A549 (cell line): ENCODE data around the gene GNLY. TPM values are rescaled to one million over a fixed set of nuclear protein-coding genes. Genes with fewer than 3 reads are reported as not detected.

ENCODE experiments used
- ATAC-seq, 2 experiments: fragments of 200-7000 bp in 1 of 2; fragments of >200 bp in 1 of 2; cut with Nextera tagmentation in 1 of 2; cut with Tn5 transposase in 1 of 2; 3 replicates each; pipeline versions ENCODE4 v1.8.0 to v1.9.1; 2018 to 2020; ENCODE audit warnings: mild to moderate bottlenecking in 1 of 2, moderate library complexity in 1 of 2
- CTCF ChIA-PET: fragments of 300-600 bp; sonication (Branson Sonifier 250); formaldehyde crosslinking; extraction: SDS; loops from one replicate; lab custom pipeline; 2021; ENCODE audit warnings: antibody characterized with exemption, inconsistent platforms; lab: Yijun Ruan, JAX
- POLR2A ChIA-PET: fragments of 350-600 bp; formaldehyde crosslinking; extraction: SDS; loops from one replicate; lab custom pipeline; 2021; ENCODE audit warnings: antibody characterized with exemption, inconsistent platforms; lab: Yijun Ruan, JAX
- DNase-seq, 2 experiments: peaks; one replicate each; pipeline versions ENCODE4 v3.0.0 to v3.0.0-alpha.2; 2011 to 2016; ENCODE audit warnings: low read depth in 1 of 2, low spot score in 1 of 2
- FAIRE-seq: peaks from 2 replicates; lab custom pipeline; 2011; peaks lifted over from hg19 to GRCh38; lab: Jason Lieb, UNC
- H3K27ac ChIP-seq, 2 experiments: fragments of >200 bp; sonication (Bioruptor Twin); formaldehyde crosslinking; 3 replicates each; pipeline ENCODE4 v1.5.1; 2016 to 2017
- H3K4me1 ChIP-seq: fragments of >200 bp; sonication (Bioruptor Twin); formaldehyde crosslinking; 3 replicates; pipeline ENCODE4 v1.6.1; 2016
- H3K4me2 ChIP-seq: fragments of >200 bp; sonication (Bioruptor Twin); formaldehyde crosslinking; 3 replicates; pipeline ENCODE4 v1.6.1; 2016
- H3K4me3 ChIP-seq: fragments of >200 bp; sonication (Bioruptor Twin); formaldehyde crosslinking; 3 replicates; pipeline ENCODE4 v1.5.1; 2016
- H3K9me3 ChIP-seq: fragments of >200 bp; sonication (Bioruptor Twin); formaldehyde crosslinking; 3 replicates; pipeline ENCODE4 v1.6.1; 2016
- ATOH8 ChIP-seq: fragments of 250-450 bp; sonication (Bioruptor Pico); IDR thresholded peaks from 2 replicates; pipeline ENCODE4 v1.5.0; 2020; ENCODE audit warnings: low read depth, mild to moderate bottlenecking, moderate library complexity
- CHD4 ChIP-seq: fragments of 200-600 bp; sonication (generic); IDR thresholded peaks from 2 replicates; pipeline ENCODE4 v1.6.1; 2016; ENCODE audit warnings: antibody characterized with exemption, mild to moderate bottlenecking, borderline replicate concordance
- EHF ChIP-seq: fragments of 250-450 bp; sonication (Bioruptor Pico); IDR thresholded peaks from 2 replicates; pipeline ENCODE4 v1.5.0; 2020; ENCODE audit warnings: mild to moderate bottlenecking
- ELK1 ChIP-seq: fragments of 150-350 bp; IDR thresholded peaks from 2 replicates; pipeline ENCODE4 v1.6.1; 2014; ENCODE audit warnings: low read depth, mild to moderate bottlenecking, low read length
- FOSL2 ChIP-seq, 2 experiments: fragments of 450-650 bp in 1 of 2; fragments of >200 bp in 1 of 2; sonication (Bioruptor Twin) in 1 of 2; formaldehyde crosslinking; IDR thresholded peaks; 2 replicates each; pipeline versions ENCODE4 v1.5.0 to v1.6.1; 2016 to 2020; ENCODE audit warnings: mild to moderate bottlenecking in 1 of 2, moderate library complexity in 1 of 2
- FOXS1 ChIP-seq: fragments of 250-450 bp; sonication (Bioruptor Pico); IDR thresholded peaks from 2 replicates; pipeline ENCODE4 v1.5.0; 2020; ENCODE audit warnings: mild to moderate bottlenecking, moderate library complexity
- GATA3 ChIP-seq: IDR thresholded peaks from 2 replicates; pipeline ENCODE4 v1.6.1; 2012; ENCODE audit warnings: borderline replicate concordance
- HDAC2 ChIP-seq: fragments of 200-600 bp; sonication (generic); IDR thresholded peaks from 2 replicates; pipeline ENCODE4 v1.6.1; 2016
- HOXA7 ChIP-seq: fragments of 250-450 bp; sonication (Bioruptor Pico); IDR thresholded peaks from 2 replicates; pipeline ENCODE4 v1.5.0; 2020; ENCODE audit warnings: mild to moderate bottlenecking, moderate library complexity
- HOXB13 ChIP-seq: fragments of 250-450 bp; sonication (Bioruptor Pico); IDR thresholded peaks from 2 replicates; pipeline ENCODE4 v1.5.0; 2020; ENCODE audit warnings: low read depth, mild to moderate bottlenecking, moderate library complexity
- HOXB5 ChIP-seq: fragments of 250-450 bp; sonication (Bioruptor Pico); IDR thresholded peaks from 2 replicates; pipeline ENCODE4 v1.5.0; 2020; ENCODE audit warnings: mild to moderate bottlenecking, moderate library complexity
- KDM1A ChIP-seq: fragments of 200-600 bp; sonication (generic); IDR thresholded peaks from 2 replicates; pipeline ENCODE4 v1.6.1; 2016; ENCODE audit warnings: low read depth, mild to moderate bottlenecking
- MAZ ChIP-seq: fragments of 150-350 bp; IDR thresholded peaks from 2 replicates; pipeline ENCODE4 v1.6.1; 2014; ENCODE audit warnings: antibody characterized with exemption, low read depth, low read length, borderline replicate concordance
- MYC ChIP-seq: IDR thresholded peaks from 2 replicates; pipeline ENCODE4 v1.6.1; 2012; ENCODE audit warnings: mild to moderate bottlenecking, inconsistent platforms, low read length, improper control_type of control experiment, borderline replicate concordance
- NFE2L2 ChIP-seq: fragments of 150-350 bp; conservative IDR thresholded peaks from 2 replicates; pipeline ENCODE4 v1.6.1; 2014; ENCODE audit warnings: low read length
- NPAS2 ChIP-seq: fragments of 250-450 bp; sonication (Bioruptor Pico); IDR thresholded peaks from 2 replicates; pipeline ENCODE4 v1.8.0; 2022; ENCODE audit warnings: mild to moderate bottlenecking, moderate library complexity, borderline replicate concordance
- NR3C1 ChIP-seq: fragments of >200 bp; sonication (Bioruptor Twin); formaldehyde crosslinking; IDR thresholded peaks from 3 replicates; pipeline ENCODE4 v1.6.1; 2017
- PBX3 ChIP-seq: IDR thresholded peaks from 2 replicates; pipeline ENCODE4 v1.6.1; 2012
- POLR2A ChIP-seq: IDR thresholded peaks from 2 replicates; pipeline ENCODE4 v1.6.1; 2012; ENCODE audit warnings: mild to moderate bottlenecking, low read length
- RARB ChIP-seq: fragments of 250-450 bp; sonication (Bioruptor Pico); IDR thresholded peaks from 2 replicates; pipeline ENCODE4 v1.8.0; 2021; ENCODE audit warnings: mild to moderate bottlenecking, moderate library complexity
- RNF2 ChIP-seq: fragments of 200-600 bp; sonication (generic); IDR thresholded peaks from 2 replicates; pipeline ENCODE4 v1.6.1; 2016; ENCODE audit warnings: low read depth, mild to moderate bottlenecking, antibody characterized with exemption, moderate library complexity, borderline replicate concordance
- ZC3H11A ChIP-seq: fragments of 450-650 bp; IDR thresholded peaks from 2 replicates; pipeline ENCODE4 v1.6.1; 2014; ENCODE audit warnings: antibody characterized with exemption, mild to moderate bottlenecking
- ZSCAN20 ChIP-seq: fragments of 250-450 bp; sonication (Bioruptor Pico); IDR thresholded peaks from 2 replicates; pipeline ENCODE4 v1.8.0; 2022; ENCODE audit warnings: mild to moderate bottlenecking, moderate library complexity
- WGBS: methylation state at CpG from one replicate; pipeline ENCODE4 v1.1.6; 2017; ENCODE audit errors: missing lambda C conversion rate; 5-methylcytosine and 5-hydroxymethylcytosine counted together
- polyA plus RNA-seq, 4 experiments: library from polyadenylated mRNA; depleted of rRNA in 3 of 4; stranded (reverse); fragments of >200 nt; fragmentation: RNase III in 1 of 4; extraction: RNeasy Plus Mini Kit Qiagen cat#74134 plus additional on column Dnase treatment in 1 of 4; gene quantifications; 2 replicates in 3 of 4; 3 replicates in 1 of 4; pipeline ENCODE4 v1.2.3, GENCODE V29; 2011 to 2017

The GNLY gene
- polyA plus RNA-seq, 2 of the 4 experiments (the other 2 are of a cell fraction), result not detected

- no peak overlapping the region for H3K4me2 ChIP-seq
- ATAC-seq (no peak), DNase-seq (no peak), FAIRE-seq (no peak)
- 79% methylated on average over 10 of the region's 10 CpGs for WGBS
- H3K27ac ChIP-seq, result peak overlapping the region in 1 of 2 experiments; percentile 54; a peak in 3 of 6 replicates
- H3K4me1 ChIP-seq, result peaks cover 28% of the 10 kb centered on the region
- no peak overlapping the region for H3K4me3 ChIP-seq
- ChIA-PET CTCF (interaction anchor here (0.7 to 63.0 kb wide), 13 partner anchors 12 to 347 kb away, joined by 3 to 1675 read pairs (median 43); partner anchors contain the start of gene ATOH8), POLR2A (no interaction called here)
- H3K9me3 ChIP-seq, result no peaks in the 10 kb centered on the region
- peak; percentile 48; the same call in 1 of the 2 replicates for TF ChIP-seq NFE2L2
- no peak for TF ChIP-seq ZSCAN20 (CRISPR knock-in tag)
These were observed 36.6 kb downstream of the GNLY start for GRCh38 chr2:85730686-85731230.

GRCh38 chr2:85731606-85732005, 37.4 kb downstream of the GNLY start:
- no peak for ATAC-seq
- ChIA-PET POLR2A (interaction anchor here (1.3 kb wide), 1 partner anchor 11 kb away, joined by 5 read pairs; no protein-coding TSS in a partner anchor), CTCF (interaction anchor here (0.7 to 63.0 kb wide), 8 partner anchors 11 to 347 kb away, joined by 3 to 1675 read pairs (median 6); no protein-coding TSS in a partner anchor)
- Histone ChIP-seq H3K9me3 (no peaks in the 10 kb centered on the region), H3K4me2 (no peak overlapping the region), H3K4me3 (no peak overlapping the region), H3K27ac (peak overlapping the region; percentile 15 to 54; a peak in 3 of 6 replicates), H3K4me1 (peaks cover 28% of the 10 kb centered on the region)
- no peak for DNase-seq
- WGBS, result 89% methylated on average over 3 of the region's 3 CpGs
- TF ChIP-seq ELK1 (no peak), RARB (CRISPR knock-in tag) (no peak)
- no peak for FAIRE-seq

- Histone ChIP-seq H3K4me1 (peaks cover 35% of the 10 kb centered on the region), H3K27ac (peak overlapping the region; percentile 37 to 93; a peak in 4 of 6 replicates), H3K9me3 (no peaks in the 10 kb centered on the region), H3K4me3 (no peak overlapping the region), H3K4me2 (no peak overlapping the region)
- ChIA-PET CTCF (interaction anchor here (1.1 to 63.0 kb wide), 11 partner anchors 7 to 356 kb away, joined by 3 to 1675 read pairs (median 7); no protein-coding TSS in a partner anchor), POLR2A (interaction anchor here (1.3 kb wide), 1 partner anchor 10 kb away, joined by 5 read pairs; no protein-coding TSS in a partner anchor)
- DNase-seq (no peak), ATAC-seq (no peak), FAIRE-seq (no peak)
- WGBS, result 78% methylated on average over 2 of the region's 2 CpGs
- TF ChIP-seq HOXA7 (CRISPR knock-in tag), result no peak
- TF ChIP-seq HDAC2, result no peak
- TF ChIP-seq HOXB5 (CRISPR knock-in tag), result no peak
- no peak for TF ChIP-seq NPAS2 (CRISPR knock-in tag)
- no peak for TF ChIP-seq MAZ
- TF ChIP-seq PBX3, result no peak
- no peak for TF ChIP-seq POLR2A
- no peak for TF ChIP-seq EHF (CRISPR knock-in tag)
- TF ChIP-seq NR3C1, result no peak
- no peak for TF ChIP-seq KDM1A
- no peak for TF ChIP-seq ZC3H11A
- TF ChIP-seq MYC, result no peak
- TF ChIP-seq GATA3, result no peak
- no peak for TF ChIP-seq FOSL2 (IDR thresholded peaks at IDR 0.05)
- TF ChIP-seq FOSL2 (CRISPR knock-in tag; IDR thresholded peaks at IDR 0.05), result no peak
- TF ChIP-seq RNF2, result no peak
- no peak for TF ChIP-seq CHD4
- no peak for TF ChIP-seq FOXS1 (CRISPR knock-in tag)
- no peak for TF ChIP-seq ATOH8 (CRISPR knock-in tag)
- TF ChIP-seq HOXB13 (CRISPR knock-in tag), result no peak
These were observed 38.4 kb downstream of the GNLY start for GRCh38 chr2:85732467-85733120.
